Muscle layer of colon (tissue), 2 donors: Measurements from ENCODE around the gene GJA4.

Source experiments
- H3K27ac ChIP-seq: one replicate; pipeline ENCODE4 v1.7.0; 2013; ENCODE audit warnings: low read depth, mild to moderate bottlenecking, low read length, moderate library complexity
- H3K27me3 ChIP-seq, 2 donors: one replicate each; pipeline ENCODE4 v1.7.0; 2013; ENCODE audit warnings: low read length in 2 of 2, mild to moderate bottlenecking in 2 of 2; ENCODE audit not compliant: insufficient read depth in 2 of 2, control insufficient read depth in 1 of 2
- H3K36me3 ChIP-seq: one replicate; pipeline ENCODE4 v1.7.0; 2013; ENCODE audit warnings: mild to moderate bottlenecking, low read length; ENCODE audit not compliant: insufficient read depth
- H3K4me1 ChIP-seq: one replicate; pipeline ENCODE4 v1.7.0; 2013; ENCODE audit warnings: mild to moderate bottlenecking, low read length; ENCODE audit not compliant: insufficient read depth
- H3K4me3 ChIP-seq, 2 donors: one replicate each; pipeline ENCODE4 v1.7.0; 2013; ENCODE audit warnings: low read length in 2 of 2, low read depth in 1 of 2, mild to moderate bottlenecking in 1 of 2, moderate library complexity in 1 of 2
- H3K9ac ChIP-seq: one replicate; pipeline ENCODE4 v1.7.0; 2013; ENCODE audit warnings: low read length
- H3K9me3 ChIP-seq: one replicate; pipeline ENCODE4 v1.7.0; 2013; ENCODE audit warnings: mild to moderate bottlenecking, low read length
- donor health status: abdominal sarcoma.
- donor health status: Adenocarcinoma of cecum.

GJA4 gene

GRCh38 chr1:34844252-34844634 is 51.4 kb downstream of the GJA4 start:
- no peak overlapping the region for H3K4me3 ChIP-seq
- no peaks in the 10 kb centered on the region for H3K27me3 ChIP-seq
- H3K36me3 ChIP-seq = peaks cover 6% of the 10 kb centered on the region
- H3K9me3 ChIP-seq = no peaks in the 10 kb centered on the region
- no peak overlapping the region for H3K27ac ChIP-seq
- H3K4me1 ChIP-seq = no peaks in the 10 kb centered on the region
- H3K9ac ChIP-seq = no peak overlapping the region
